T-cell (primary cell): ENCODE results near the gene NT5C3B. TPM values are rescaled to one million over a fixed set of nuclear protein-coding genes. Genes with fewer than 3 reads are reported as not detected.
A peak's percentile ranks its signal among the peaks of the same experiment; 100 is the strongest.

Experiments
- ATAC-seq, 4 experiments: fragments of 200-7000 bp in 3 of 4; fragments of 150-1000 bp in 1 of 4; cut with Tn5 transposase; replicated peaks in 1 of 4; 1 replicate in 3 of 4; 2 replicates in 1 of 4; pipeline ENCODE4 v1.10.0; 2021; ENCODE audit warnings: moderate library complexity in 3 of 4, mild to moderate bottlenecking in 2 of 4, moderate number of reproducible peaks in 1 of 4
- CTCF ChIA-PET, 2 donors: fragments of 300-600 bp; sonication (Branson Sonifier 250); formaldehyde crosslinking; loops; one replicate each; lab custom pipeline; 2022; ENCODE audit warnings: antibody characterized with exemption in 2 of 2; lab: Charles Lee
- POLR2A ChIA-PET, 2 donors: fragments of 300-600 bp; sonication (Branson Sonifier 250); formaldehyde crosslinking; loops; one replicate each; lab custom pipeline; 2022; ENCODE audit warnings: antibody characterized with exemption in 2 of 2; lab: Charles Lee
- DNase-seq, 35 experiments: peaks; one replicate each; pipeline versions ENCODE4 v3.0.0 to v3.0.0-alpha.2; 2013 to 2023
- H3K27ac ChIP-seq: one replicate; pipeline ENCODE4 v1.5.1; 2013; ENCODE audit warnings: low read length
- H3K27me3 ChIP-seq, 2 experiments: replicated peaks in 1 of 2; 1 replicate in 1 of 2; 2 replicates in 1 of 2; pipeline versions ENCODE4 v1.6.1 to v1.7.0; 2013; ENCODE audit warnings: low read length in 1 of 2, mixed read lengths in 1 of 2; ENCODE audit not compliant: control insufficient read depth in 2 of 2, insufficient read depth in 2 of 2; ENCODE audit errors: extremely low read depth in 1 of 2
- H3K36me3 ChIP-seq, 2 donors: 1 replicate in 1 of 2; 2 replicates in 1 of 2; pipeline versions ENCODE4 v1.6.1 to v1.7.0; 2013; ENCODE audit warnings: low read length in 1 of 2; ENCODE audit not compliant: control insufficient read depth in 2 of 2, insufficient read depth in 1 of 2; ENCODE audit errors: extremely low read depth in 1 of 2
- H3K4me1 ChIP-seq, 2 experiments: 1 replicate in 1 of 2; 2 replicates in 1 of 2; pipeline versions ENCODE4 v1.6.1 to v1.7.0; 2013; ENCODE audit warnings: low read length in 2 of 2, mixed read lengths in 1 of 2; ENCODE audit not compliant: insufficient read depth in 2 of 2, control insufficient read depth in 1 of 2; ENCODE audit errors: extremely low read depth in 1 of 2
- H3K4me3 ChIP-seq, 2 donors: 1 replicate in 1 of 2; 2 replicates in 1 of 2; pipeline versions ENCODE4 v1.5.1 to v1.7.0; 2013; ENCODE audit warnings: mild to moderate bottlenecking in 2 of 2, low read length in 1 of 2, moderate library complexity in 1 of 2; ENCODE audit not compliant: control insufficient read depth in 1 of 2; ENCODE audit errors: extremely low read depth in 1 of 2
- H3K9me3 ChIP-seq: 2 replicates; pipeline ENCODE4 v1.7.0; 2013
- H3K27ac Mint-ChIP-seq, 2 donors: one replicate each; pipeline ENCODE4 v1.8.0; 2020 to 2021; ENCODE audit warnings: mild to moderate bottlenecking in 2 of 2, mixed read lengths in 2 of 2
- H3K27me3 Mint-ChIP-seq, 2 donors: one replicate each; pipeline ENCODE4 v1.8.0; 2021 to 2022; ENCODE audit warnings: mixed read lengths in 2 of 2
- H3K36me3 Mint-ChIP-seq: one replicate; pipeline ENCODE4 v1.8.0; 2021; ENCODE audit warnings: mixed read lengths
- H3K4me1 Mint-ChIP-seq, 3 donors: one replicate each; pipeline ENCODE4 v1.8.0; 2020 to 2022; ENCODE audit warnings: mixed read lengths in 3 of 3, mild to moderate bottlenecking in 1 of 3
- H3K4me3 Mint-ChIP-seq, 3 donors: one replicate each; pipeline ENCODE4 v1.8.0; 2020 to 2022; ENCODE audit warnings: mild to moderate bottlenecking in 3 of 3, mixed read lengths in 3 of 3, moderate library complexity in 3 of 3
- H3K9me3 Mint-ChIP-seq, 3 donors: one replicate each; pipeline ENCODE4 v1.8.0; 2020 to 2022; ENCODE audit warnings: mixed read lengths in 3 of 3
- WGBS: methylation state at CpG from one replicate; pipeline ENCODE4 v1.1.5; 2013; ENCODE audit warnings: missing lambda C conversion rate; ENCODE audit not compliant: insufficient coverage; 5-methylcytosine and 5-hydroxymethylcytosine counted together
- total RNA-seq, 35 experiments: library from RNA in 6 of 35; stranded (reverse) in 6 of 35; fragments of 120-200 nt in 1 of 35; gene quantifications; one replicate each; pipeline versions ENCODE4 v1.2.1 to v1.2.4 and lab custom pipeline; 2013 to 2026

Gene NT5C3B
- total RNA-seq, 5 donors from 2014 or later (not counting 1 experiment from before 2014, with no cell fraction given), result 25.4 to 43.0 (median 33.4) TPM

DNA sequence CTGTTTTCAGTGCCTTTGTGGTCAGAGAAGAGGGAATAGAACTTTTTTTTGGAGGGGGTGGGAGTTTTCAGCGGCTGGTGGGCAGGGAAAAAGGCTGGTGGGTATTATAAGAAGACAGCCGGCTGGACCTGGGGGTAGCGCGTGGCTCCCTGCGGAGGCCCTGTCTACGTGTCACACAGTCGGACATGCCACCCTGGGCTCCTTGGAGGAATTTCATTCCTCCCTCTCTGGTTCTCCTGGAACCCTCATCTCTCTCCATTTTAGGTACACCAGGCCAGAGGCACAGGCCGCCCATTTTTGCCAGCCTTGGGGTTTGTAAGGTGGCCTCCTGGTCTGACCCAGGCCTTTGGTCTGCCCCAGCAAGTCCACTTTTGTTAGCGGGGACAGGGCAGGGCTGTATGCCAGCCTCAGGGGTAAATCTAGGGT lies 22.3 kb downstream of the NT5C3B start:
- CTCF ChIA-PET, result no interaction called here
- peaks cover 0 to 33% of the 10 kb centered on the region in 2 experiments for H3K4me1 ChIP-seq
- Mint-ChIP-seq H3K4me1 (peaks cover 20 to 28% (median 25%) of the 10 kb centered on the region in 3 donors), H3K9me3 (no peaks in the 10 kb centered on the region), H3K27ac (no peak overlapping the region), H3K4me3 (peak overlapping the region; percentile 31 to 96 (median 59)), H3K27me3 (no peaks in the 10 kb centered on the region), H3K36me3 (peaks cover 3% of the 10 kb centered on the region)
- DNase-seq (no peak), ATAC-seq (no peak)
- no peak overlapping the region for H3K27ac ChIP-seq
- no peaks in the 10 kb centered on the region for H3K36me3 ChIP-seq
- H3K9me3 ChIP-seq, result no peaks in the 10 kb centered on the region
- WGBS, result 94% methylated on average over 3 of the region's 9 CpGs
- peaks cover 0 to 33% of the 10 kb centered on the region in 2 experiments for H3K27me3 ChIP-seq
- H3K4me3 ChIP-seq, result no peak overlapping the region
- POLR2A ChIA-PET, result no interaction called here

DNA sequence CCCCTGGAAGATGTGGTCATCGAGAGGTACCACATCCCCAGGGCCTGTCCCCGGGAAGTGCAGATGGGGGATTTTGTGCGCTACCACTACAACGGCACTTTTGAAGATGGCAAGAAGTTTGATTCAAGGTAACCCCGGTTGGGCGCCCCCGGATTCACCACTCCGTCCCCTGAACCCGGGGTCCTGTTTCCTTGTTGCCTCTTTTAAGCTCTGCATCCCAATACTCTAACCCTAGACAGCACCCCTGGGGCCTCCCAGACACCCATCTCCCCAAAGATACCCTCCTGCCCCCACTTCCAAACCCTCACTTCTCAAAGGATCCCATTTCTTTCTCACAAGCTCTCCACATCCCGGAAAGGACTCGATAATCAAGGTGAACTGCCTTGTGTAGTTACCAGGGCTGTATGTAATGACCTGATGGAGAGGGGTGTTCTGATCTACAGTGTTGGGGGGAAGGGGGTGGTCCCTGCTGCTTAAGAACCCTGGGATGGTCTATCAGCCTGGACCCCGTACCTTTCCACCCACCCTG lies 22.8 kb downstream of the NT5C3B start:
- no peaks in the 10 kb centered on the region for H3K36me3 ChIP-seq
- H3K9me3 Mint-ChIP-seq, result no peaks in the 10 kb centered on the region
- ATAC-seq (no peak), DNase-seq (no peak)
- no peaks in the 10 kb centered on the region for H3K27me3 Mint-ChIP-seq
- ChIA-PET POLR2A (interaction anchor here in 1 of 2 donors (0.6 to 1.0 kb wide), 2 partner anchors 9 to 125 kb away, joined by 3 to 7 read pairs; no protein-coding TSS in a partner anchor), CTCF (interaction anchor here in 1 of 2 donors (2.1 kb wide), 1 partner anchor 27 kb away, joined by 6 read pairs; the partner anchor contains the start of gene JUP)
- peaks cover 0 to 33% of the 10 kb centered on the region in 2 experiments for H3K27me3 ChIP-seq
- peaks cover 3% of the 10 kb centered on the region for H3K36me3 Mint-ChIP-seq
- H3K4me1 Mint-ChIP-seq, result peaks cover 20 to 28% (median 25%) of the 10 kb centered on the region in 3 donors
- WGBS, result 59% methylated on average over 6 of the region's 12 CpGs
- peak overlapping the region; percentile 59 to 96 (median 70) for H3K4me3 Mint-ChIP-seq
- H3K4me3 ChIP-seq, result no peak overlapping the region
- peaks cover 0 to 33% of the 10 kb centered on the region in 2 experiments for H3K4me1 ChIP-seq
- H3K27ac ChIP-seq, result no peak overlapping the region
- H3K9me3 ChIP-seq, result no peaks in the 10 kb centered on the region
- H3K27ac Mint-ChIP-seq, result no peak overlapping the region

DNA sequence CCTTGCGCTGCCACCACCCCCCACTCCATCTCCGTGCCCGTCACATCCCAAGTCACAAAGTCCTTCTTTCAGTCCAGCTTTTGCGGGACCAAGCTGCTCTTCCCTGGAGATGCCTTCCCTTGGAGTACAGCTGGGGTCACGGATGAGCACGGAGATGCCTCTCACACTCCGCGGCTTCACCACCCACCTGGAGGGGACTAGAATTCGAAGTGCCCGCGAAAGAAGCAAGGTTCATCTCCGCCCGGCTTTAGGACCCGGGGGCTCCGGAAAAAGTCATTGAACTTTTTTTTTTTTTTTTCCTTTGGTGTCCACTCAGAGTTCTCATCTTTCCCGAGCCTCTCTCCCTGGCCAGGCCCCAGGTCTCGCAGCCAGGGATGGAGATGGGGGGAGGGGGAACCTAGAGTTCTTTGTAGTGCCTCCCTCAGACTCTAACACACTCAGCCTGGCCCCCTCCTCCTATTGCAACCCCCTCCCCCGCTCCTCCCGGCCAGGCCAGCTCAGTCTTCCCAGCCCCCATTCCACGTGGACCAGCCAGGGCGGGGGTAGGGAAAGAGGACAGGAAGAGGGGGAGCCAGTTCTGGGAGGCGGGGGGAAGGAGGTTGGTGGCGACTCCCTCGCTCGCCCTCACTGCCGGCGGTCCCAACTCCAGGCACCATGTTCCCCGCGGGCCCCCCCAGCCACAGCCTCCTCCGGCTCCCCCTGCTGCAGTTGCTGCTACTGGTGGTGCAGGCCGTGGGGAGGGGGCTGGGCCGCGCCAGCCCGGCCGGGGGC lies 23.5 kb downstream of the NT5C3B start, which contains the start of gene FKBP10:
Gene FKBP10, plus strand, starts transcription at position 624 of the 771 bp plus-strand sequence. Its CDS starts 31 bp downstream, at position 655.
- Histone ChIP-seq H3K27ac (no peak within 1 kb of the TSS), H3K4me1 (peaks cover 0 to 33% of the 10 kb centered on the region in 2 experiments), H3K36me3 (no peaks in the 10 kb centered on the region), H3K4me3 (peak within 1 kb of the TSS; percentile 64 to 75), H3K27me3 (peaks cover 0 to 30% of the 10 kb centered on the region in 2 experiments), H3K9me3 (no peaks in the 10 kb centered on the region)
- POLR2A ChIA-PET, result interaction anchor here in 1 of 2 donors (0.6 to 1.0 kb wide), 2 partner anchors 9 to 124 kb away, joined by 3 to 7 read pairs; no protein-coding TSS in a partner anchor
- Mint-ChIP-seq H3K36me3 (peaks cover 3% of the 10 kb centered on the region), H3K27me3 (no peaks in the 10 kb centered on the region), H3K4me1 (peaks cover 20 to 28% (median 25%) of the 10 kb centered on the region in 3 donors), H3K9me3 (no peaks in the 10 kb centered on the region), H3K27ac (peak within 1 kb of the TSS; percentile 22 to 57), H3K4me3 (peak within 1 kb of the TSS; percentile 84 to 96 (median 90))
- ATAC-seq, result peak; percentile 4 to 20 (median 8)
- 3% methylated on average over 17 of the region's 35 CpGs for WGBS
- DNase-seq, result peak in 26 of 35 experiments; percentile 8 to 56 (median 37)
- CTCF ChIA-PET, result interaction anchor here in 1 of 2 donors (0.7 to 2.1 kb wide), 3 partner anchors 8 to 26 kb away, joined by 3 to 6 read pairs (median 3); partner anchors contain the start of gene JUP

DNA sequence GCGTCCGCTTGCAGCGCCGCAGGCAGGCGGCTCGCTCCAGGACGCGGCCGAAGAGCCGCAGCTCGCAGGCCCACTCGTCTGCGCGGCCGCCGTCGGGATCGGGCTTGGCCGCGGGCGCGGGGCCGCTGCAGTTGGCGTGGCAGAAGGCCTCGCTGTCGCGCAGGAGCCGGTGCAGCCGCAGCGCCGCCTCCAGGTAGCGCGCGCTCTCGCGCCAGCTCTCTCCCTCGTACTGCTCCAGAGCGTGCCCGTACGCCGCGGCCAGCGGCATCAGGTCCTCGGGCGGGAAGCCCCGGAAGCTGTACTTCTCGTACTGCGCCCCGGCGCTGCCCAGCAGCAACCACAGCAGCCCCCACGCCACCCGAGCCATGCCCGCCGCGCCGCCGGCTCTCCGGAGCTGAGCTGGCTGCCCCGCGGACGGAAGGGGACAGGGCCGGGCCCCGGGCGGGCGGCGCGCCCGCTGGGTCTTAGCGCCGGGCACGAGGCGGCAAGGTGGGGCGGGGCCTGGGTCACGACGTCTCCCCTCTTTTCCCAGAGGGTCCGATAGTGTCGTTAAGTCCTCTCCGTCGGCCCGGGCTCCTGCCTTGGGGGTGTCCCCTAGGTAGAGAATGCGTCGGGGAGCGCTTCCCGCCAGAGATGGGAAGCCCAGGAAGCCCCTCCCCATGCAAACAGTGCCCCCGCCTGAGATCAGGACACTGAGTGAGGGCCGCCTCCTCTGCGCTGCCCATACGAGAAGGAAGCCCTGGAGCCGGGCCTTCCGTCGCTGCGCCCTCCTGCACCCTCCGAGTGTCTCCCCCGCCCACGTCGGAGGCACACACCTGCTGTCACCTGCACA lies 24.3 kb downstream of the NT5C3B start, which contains the start of gene P3H4:
Gene P3H4, minus strand, starts transcription at position 401 of the 832 bp plus-strand sequence. Its CDS starts 34 bp downstream, at position 367.
- peaks cover 3% of the 10 kb centered on the region for H3K36me3 Mint-ChIP-seq
- peak within 1 kb of the TSS; percentile 84 to 96 (median 90) for H3K4me3 Mint-ChIP-seq
- no peaks in the 10 kb centered on the region for H3K27me3 Mint-ChIP-seq
- POLR2A ChIA-PET, result interaction anchor here in 1 of 2 donors (0.6 to 1.0 kb wide), 2 partner anchors 119 to 124 kb away, joined by 3 to 5 read pairs; partner anchors contain the start of gene ODAD4
- under 1% methylated on average over 84 of the region's 96 CpGs for WGBS
- Histone ChIP-seq H3K27ac (no peak within 1 kb of the TSS), H3K4me1 (peaks cover 0 to 33% of the 10 kb centered on the region in 2 experiments), H3K27me3 (peaks cover 0 to 25% of the 10 kb centered on the region in 2 experiments), H3K4me3 (peak within 1 kb of the TSS; percentile 64 to 75), H3K36me3 (no peaks in the 10 kb centered on the region), H3K9me3 (no peaks in the 10 kb centered on the region)
- ATAC-seq (peak; percentile 92 to 94 (median 92)), DNase-seq (peak; percentile 34 to 85 (median 67))
- H3K4me1 Mint-ChIP-seq, result peaks cover 20 to 28% (median 25%) of the 10 kb centered on the region in 3 donors
- H3K9me3 Mint-ChIP-seq, result no peaks in the 10 kb centered on the region
- CTCF ChIA-PET, result interaction anchor here (0.6 to 2.1 kb wide), 6 partner anchors 7 to 76 kb away, joined by 3 to 7 read pairs (median 4); partner anchors contain the start of gene JUP (in 1 of the 2)
- H3K27ac Mint-ChIP-seq, result peak within 1 kb of the TSS; percentile 22 to 57

DNA sequence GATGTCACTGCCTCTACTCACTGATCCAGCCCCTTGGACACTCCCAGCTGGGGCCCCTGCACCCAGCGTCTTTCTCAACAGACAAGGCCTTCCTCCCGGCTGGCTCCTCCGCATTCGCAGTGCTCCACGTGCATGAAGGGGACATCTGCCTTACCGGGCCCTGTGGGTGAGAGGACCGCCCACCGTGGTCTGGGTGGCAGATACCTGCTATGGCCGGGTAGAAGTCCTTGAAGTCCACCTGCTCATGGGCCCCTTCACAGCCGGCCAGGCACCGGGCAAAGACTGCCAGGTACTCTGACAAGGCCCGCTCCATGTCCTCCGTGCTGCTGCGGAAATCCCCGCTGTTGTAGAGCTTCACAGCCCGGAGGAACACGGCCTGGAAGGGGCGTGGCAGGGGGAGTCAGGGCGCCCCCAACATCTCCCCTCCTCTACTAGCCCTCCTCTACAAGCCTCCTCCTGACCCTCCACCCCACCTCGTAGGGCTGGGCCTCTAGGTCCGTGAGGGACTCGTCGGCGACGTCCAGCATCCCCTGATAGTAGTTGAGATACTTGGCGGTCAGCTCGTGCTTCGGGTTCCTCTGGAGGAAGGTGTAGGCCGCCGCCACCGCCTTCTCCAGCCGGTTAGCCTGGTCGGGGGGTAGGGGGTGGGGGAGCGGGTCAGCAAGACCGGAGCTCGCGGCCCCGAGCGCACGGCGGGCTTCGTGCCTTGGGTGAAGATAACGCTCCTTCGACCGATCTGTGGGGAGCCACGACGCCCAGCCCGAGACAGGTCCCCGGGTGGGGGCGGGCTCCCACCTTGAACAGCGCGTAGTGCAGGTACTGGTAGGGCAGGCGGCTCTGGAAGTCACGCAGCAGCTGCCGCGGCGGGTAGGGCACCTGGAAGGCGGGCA lies 25.1 kb downstream of the NT5C3B start:
- ATAC-seq (peak; percentile 53 to 61 (median 60)), DNase-seq (peak in 6 of 35 experiments; percentile 9 to 27 (median 23))
- Histone ChIP-seq H3K9me3 (no peaks in the 10 kb centered on the region), H3K27me3 (peaks cover 0 to 24% of the 10 kb centered on the region in 2 experiments), H3K27ac (no peak overlapping the region), H3K36me3 (no peaks in the 10 kb centered on the region), H3K4me3 (peak overlapping the region; percentile 64 to 75), H3K4me1 (peaks cover 0 to 33% of the 10 kb centered on the region in 2 experiments)
- ChIA-PET CTCF (interaction anchor here (0.6 to 2.1 kb wide), 5 partner anchors 9 to 73 kb away, joined by 3 to 7 read pairs (median 4); partner anchors contain the start of gene JUP (in 1 of the 2)), POLR2A (interaction anchor here in 1 of 2 donors (0.6 kb wide), 1 partner anchor 120 kb away, joined by 5 read pairs; the partner anchor contains the start of gene ODAD4)
- no peaks in the 10 kb centered on the region for H3K9me3 Mint-ChIP-seq
- H3K4me1 Mint-ChIP-seq, result peaks cover 20 to 28% (median 25%) of the 10 kb centered on the region in 3 donors
- H3K4me3 Mint-ChIP-seq, result peak overlapping the region; percentile 68 to 96 (median 84)
- WGBS, result 33% methylated on average over 41 of the region's 58 CpGs
- H3K27ac Mint-ChIP-seq, result no peak overlapping the region
- no peaks in the 10 kb centered on the region for H3K27me3 Mint-ChIP-seq
- H3K36me3 Mint-ChIP-seq, result peaks cover 3% of the 10 kb centered on the region
